NCI-H774 (cell line): Measurements from ENCODE around the gene RALGAPB.
"Not testable (repeated sequence)": the region's sequence is repeated elsewhere in the genome, so short reads cannot be mapped to it uniquely, and the experiment has no call there.

Experiments used
- DNase-seq: peaks from one replicate; lab custom pipeline; 2025; lab: John Stamatoyannopoulos, UW

The RALGAPB gene

GRCh38 chr20:38472513-38473366 lies at the start of gene RALGAPB:
RALGAPB (plus strand) TSS chr20:38472843; CDS start chr20:38488433, 15,590 bp downstream.
- DNase-seq: peak; percentile 98

GRCh38 chr20:38423541-38423940 lies 49.1 kb upstream of the RALGAPB start:
- no peak for DNase-seq

- DNase-seq: no peak
Measured at GRCh38 chr20:38424401-38424800, 48.2 kb upstream of the RALGAPB start.

GRCh38 chr20:38426006-38426897 lies 46.4 kb upstream of the RALGAPB start:
- DNase-seq: no peak

- DNase-seq: no peak
Measured at GRCh38 chr20:38427655-38428023, 45.0 kb upstream of the RALGAPB start.

GRCh38 chr20:38428800-38429199 lies 43.8 kb upstream of the RALGAPB start:
- no peak for DNase-seq

- no peak for DNase-seq
Measured at GRCh38 chr20:38429301-38429700, 43.3 kb upstream of the RALGAPB start.

GRCh38 chr20:38430679-38431325 lies 41.8 kb upstream of the RALGAPB start:
- no peak for DNase-seq

GRCh38 chr20:38432292-38432691 lies 40.4 kb upstream of the RALGAPB start:
- no peak for DNase-seq

- DNase-seq: not testable (repeated sequence)
Measured at GRCh38 chr20:38432870-38433269, 39.8 kb upstream of the RALGAPB start.

- no peak for DNase-seq
Measured at GRCh38 chr20:38433304-38433972, 39.2 kb upstream of the RALGAPB start.

- DNase-seq: no peak
Measured at GRCh38 chr20:38434301-38434741, 38.3 kb upstream of the RALGAPB start.

- DNase-seq: peak; percentile 94
Measured at GRCh38 chr20:38434770-38435554, 37.7 kb upstream of the RALGAPB start, which contains the start of gene SNHG17. SNHG17 (minus strand) TSS chr20:38435328.

GRCh38 chr20:38435555-38435939 lies 37.1 kb upstream of the RALGAPB start:
- DNase-seq: no peak

- no peak for DNase-seq
Measured at GRCh38 chr20:38437796-38438195, 34.8 kb upstream of the RALGAPB start.

GRCh38 chr20:38441110-38441509 lies 31.5 kb upstream of the RALGAPB start:
- not testable (repeated sequence) for DNase-seq

- DNase-seq: no peak
Measured at GRCh38 chr20:38441916-38442315, 30.7 kb upstream of the RALGAPB start.

- no peak for DNase-seq
Measured at GRCh38 chr20:38445381-38445796, 27.3 kb upstream of the RALGAPB start.

- DNase-seq: no peak
Measured at GRCh38 chr20:38445901-38446425, 26.7 kb upstream of the RALGAPB start.

GRCh38 chr20:38446441-38447209 lies 26.0 kb upstream of the RALGAPB start:
- peak; percentile 89 for DNase-seq
